NCI-H510A (cell line): ENCODE data around the gene CNTNAP4.

Experiments
- DNase-seq: peaks from one replicate; lab custom pipeline; 2025; lab: John Stamatoyannopoulos, UW

The CNTNAP4 gene

DNA sequence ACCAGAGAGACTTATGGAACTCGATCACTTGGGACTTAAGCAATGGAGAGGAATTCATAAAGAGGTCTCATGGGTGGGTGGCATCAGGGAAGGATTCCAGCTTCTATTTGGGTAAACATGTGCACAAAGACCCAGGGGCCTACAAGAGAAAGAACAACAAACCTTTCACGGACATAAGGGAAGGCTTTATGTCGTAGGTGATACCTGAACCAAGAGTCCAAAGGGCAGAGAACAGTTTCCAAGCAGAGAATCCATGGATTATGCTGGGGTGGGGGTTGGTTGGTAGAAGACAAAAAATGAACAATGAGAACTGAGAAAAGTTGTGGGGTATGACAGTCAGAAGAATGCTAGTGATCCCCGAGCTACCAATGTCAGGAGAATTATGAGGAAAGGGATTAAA is 119.8 kb downstream of the CNTNAP4 start:
- no peak for DNase-seq

DNA sequence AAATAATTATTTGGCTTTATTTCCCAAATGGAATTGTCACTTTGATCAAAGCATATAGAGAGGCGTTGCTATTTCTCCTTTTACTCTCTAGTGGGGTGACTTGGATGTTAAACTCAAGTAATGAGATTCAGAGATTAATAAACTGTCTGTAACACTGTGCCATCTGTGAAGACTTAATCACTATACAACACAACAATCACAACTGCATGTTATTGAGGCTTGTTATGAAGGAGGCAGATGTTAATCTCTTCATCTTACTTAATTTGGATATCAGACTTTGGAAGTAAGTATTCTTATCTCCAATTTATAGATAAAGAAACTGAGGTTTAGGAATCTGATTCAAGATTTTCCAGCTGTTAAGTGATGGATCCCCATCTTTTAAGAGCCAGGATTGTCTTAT is 132.5 kb downstream of the CNTNAP4 start:
- no peak for DNase-seq

DNA sequence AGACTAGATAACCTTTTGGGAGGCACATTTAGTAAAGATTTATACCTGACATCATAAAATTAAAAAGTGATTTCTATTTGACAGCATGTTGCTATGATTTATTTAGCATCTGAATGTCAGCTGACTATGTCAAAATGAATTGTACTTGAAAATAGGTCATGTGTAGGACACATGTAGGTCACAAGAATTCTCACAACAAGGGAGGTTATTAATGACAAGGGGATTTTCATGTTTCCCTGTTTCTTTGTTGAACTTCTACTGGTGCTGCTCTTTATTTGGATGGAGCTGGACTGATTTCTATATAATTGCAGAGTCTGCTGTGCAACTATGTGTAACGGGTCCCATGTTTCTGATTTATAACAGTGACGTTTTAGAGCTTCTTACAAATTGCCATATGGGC is 144.4 kb downstream of the CNTNAP4 start:
- DNase-seq: no peak

DNA sequence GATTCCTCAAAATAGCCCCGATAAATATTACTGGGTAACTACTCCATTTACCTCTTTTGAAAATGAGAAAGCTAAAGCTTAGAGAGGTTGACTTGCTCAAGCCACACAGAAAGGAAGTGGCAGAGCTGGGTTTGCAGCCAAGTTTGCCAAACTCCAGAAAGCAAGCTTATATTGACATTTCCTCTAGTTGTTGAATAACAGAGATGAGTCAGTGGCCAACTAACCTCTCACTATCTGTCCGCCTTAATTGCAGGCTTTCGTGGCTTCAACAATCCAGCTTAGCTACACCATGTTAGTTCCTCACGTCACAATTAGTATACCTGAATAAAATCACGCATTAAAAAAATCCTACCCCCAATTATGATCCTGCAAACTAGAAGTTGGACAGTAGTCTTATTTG is 151.7 kb downstream of the CNTNAP4 start:
- no peak for DNase-seq

DNA sequence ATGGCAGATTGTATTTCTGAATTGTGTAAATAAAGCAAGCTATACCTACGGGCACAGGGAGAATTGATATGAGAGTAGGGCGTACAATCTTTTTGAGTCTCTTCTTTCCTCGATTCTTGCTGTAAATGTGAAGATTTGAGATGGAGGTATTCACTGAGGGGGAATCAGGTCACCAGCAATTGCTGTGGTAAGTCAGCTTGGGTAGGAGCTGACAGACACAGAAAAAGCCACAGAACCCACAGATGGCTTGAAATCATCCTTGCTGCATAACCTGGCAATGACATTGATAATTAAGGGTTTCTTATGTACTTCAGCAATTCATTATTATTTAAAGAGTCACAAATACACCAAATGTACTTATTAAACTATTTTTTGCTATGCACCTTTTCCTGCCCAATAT is 164.2 kb downstream of the CNTNAP4 start:
- DNase-seq: no peak

DNA sequence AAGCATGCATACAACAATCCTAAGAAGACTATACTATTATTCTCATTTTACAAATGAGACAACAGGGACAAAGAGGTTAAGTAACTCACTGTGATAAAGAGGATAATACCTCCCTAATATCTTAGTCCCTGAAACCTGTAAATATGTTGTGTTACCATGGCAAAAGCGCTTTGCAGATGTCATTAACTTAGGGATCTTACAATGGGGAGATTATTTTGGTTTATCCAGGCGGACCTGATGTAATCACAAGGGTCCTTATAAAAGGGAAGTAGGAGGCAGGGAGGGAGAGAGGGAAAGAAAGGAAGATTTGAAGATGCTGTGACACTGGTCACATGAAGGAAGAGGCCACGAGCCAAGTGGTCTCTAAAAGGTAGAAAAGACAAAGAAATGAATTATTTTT is 164.7 kb downstream of the CNTNAP4 start:
- DNase-seq: no peak

DNA sequence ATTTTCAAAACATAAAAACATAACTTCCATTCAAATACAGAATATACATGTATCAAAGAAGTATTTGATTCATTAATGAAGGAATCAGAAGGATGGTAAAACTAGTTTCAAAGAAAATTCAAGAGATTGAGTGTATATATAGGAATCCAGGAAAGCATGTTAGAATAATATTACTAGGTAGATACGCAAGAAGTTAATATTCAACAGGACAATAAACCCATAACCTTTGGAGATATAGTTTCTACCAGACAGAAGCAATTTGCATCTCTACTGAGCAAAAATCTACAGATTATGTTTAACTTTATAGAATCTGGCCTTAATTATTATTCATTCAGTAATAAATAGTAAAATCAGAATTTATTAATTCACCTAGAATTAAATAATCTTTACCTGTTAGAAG is 166.8 kb downstream of the CNTNAP4 start:
- no peak for DNase-seq

DNA sequence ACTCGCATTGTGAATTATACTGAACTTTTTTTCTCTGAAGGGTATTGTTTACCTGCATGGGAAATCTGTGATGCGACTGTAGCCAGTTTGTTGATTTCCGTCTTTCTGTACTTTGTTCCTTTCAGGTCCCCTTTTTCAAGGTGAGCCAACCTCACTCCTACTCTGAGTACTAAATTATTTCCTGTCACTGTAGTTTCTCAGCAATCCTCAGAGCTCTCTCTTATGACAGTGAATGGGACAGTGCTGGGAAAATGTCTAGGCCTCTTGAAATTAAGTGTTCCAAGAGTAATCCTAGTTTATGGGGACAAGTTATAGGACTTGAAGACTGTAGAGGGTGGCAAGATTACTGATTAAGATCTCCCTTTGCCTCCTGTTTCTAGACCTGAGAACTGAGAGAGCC is 167.6 kb downstream of the CNTNAP4 start:
- no peak for DNase-seq

DNA sequence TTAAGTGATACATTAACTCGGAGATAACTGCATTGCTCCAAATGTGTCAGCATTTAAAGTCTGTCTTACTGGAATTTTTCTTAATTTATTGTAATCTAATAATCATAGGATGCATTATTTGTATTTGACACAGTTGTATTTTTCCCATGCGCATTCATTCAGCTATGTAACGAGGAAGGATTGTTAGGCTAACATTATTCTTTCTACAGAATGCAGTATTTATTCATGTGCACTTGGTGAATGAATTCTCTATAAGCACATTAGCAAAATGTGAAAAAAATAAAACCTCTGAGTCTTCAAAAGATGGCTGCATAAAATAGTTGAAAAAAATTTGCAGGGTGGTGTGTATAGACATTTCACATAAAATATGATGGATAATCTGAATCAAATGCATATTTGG is 168.6 kb downstream of the CNTNAP4 start:
- no peak for DNase-seq

DNA sequence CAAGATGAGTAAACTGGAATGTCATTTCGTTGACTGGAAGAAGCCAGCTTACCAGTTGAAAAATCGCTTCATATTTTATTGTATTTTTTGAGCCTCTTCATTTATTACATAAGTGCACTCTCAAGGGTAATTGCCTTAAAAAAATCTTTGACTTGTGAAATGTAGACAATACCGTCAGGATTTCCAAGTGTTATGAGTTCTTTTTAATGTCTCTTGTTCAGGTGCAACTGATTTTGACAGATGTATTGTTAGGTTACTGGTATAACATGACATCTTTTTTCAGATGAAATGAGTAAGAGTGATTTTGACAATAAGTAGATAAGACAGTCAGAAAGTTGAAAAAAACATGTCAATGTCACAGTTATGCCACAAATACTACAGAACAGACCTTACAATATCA is 169.1 kb downstream of the CNTNAP4 start:
- no peak for DNase-seq

DNA sequence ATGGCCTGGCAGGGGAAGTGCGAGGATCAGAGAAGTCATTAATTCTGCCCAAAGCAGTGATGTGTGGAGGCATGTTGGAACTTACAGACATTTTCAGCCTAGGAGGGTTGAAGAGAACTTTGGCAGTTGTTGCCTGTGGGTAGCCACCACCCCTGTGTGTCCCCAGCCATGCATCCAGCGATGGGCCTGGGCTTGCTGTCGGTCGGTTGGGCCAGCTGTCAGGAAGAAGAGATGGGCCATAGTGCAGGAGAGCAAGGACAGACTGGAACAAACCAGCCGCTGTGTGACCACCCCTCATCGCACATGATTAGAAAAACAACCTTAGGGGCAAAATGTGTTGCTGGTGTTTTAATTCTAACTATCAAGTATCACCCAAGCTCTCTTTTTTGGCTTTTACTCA is 173.7 kb downstream of the CNTNAP4 start:
- DNase-seq: no peak

DNA sequence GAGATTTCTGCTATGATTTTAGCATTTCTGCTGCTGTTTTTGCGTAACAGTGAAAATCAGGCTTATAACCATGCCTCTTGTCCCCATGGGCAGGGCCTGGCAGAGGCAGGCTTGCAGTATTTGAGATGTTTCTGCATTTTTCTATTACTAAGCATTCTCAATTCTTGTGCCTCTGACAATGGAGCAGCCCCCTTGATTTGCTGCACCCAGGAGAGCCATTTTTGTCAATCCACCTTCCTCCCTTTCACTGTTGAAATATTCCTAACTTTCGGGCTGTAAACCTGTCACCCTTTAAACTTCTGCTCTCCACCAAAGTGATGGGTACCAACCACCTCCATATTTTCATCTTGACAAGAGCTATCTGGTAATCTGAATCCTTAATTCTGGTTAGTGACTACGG is 178.1 kb downstream of the CNTNAP4 start:
- DNase-seq: no peak

DNA sequence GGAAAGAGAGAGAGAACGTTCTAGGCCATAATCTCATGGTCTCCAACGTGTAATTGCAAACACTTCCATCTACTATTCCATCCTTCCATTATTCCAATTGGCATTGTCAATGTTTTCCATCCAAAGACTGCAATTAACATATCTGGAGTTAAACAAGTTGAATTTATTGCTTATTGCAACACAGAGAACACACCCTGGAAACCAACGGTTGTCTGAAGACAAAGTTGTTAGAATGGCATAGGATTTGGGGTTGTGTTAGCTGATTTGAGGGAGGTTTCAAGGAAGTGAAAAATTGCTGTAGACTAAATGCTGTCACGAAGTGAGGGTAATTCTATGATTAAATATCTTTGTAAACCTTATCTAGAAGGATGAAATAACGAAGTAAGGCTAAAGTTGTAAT is 178.8 kb downstream of the CNTNAP4 start:
- no peak for DNase-seq

DNA sequence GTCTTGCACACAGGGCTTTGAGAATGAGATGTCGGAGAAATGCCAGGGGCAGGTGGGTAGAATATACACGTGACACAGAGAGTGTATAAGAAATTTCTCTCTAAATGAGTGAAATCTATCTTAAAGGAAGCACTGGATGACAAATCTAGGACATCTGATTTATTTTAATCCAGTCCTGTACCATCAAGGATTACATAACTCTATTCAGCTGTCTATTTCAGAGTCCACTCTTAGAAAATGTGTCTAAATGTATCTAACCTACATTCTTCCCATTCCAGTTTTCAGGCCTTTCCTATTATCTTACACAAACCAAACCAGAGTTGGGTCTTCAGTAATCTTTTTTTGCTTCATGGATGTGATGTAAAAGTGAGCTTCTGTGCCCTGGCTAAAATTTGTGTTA is 181.9 kb downstream of the CNTNAP4 start:
- DNase-seq: no peak

DNA sequence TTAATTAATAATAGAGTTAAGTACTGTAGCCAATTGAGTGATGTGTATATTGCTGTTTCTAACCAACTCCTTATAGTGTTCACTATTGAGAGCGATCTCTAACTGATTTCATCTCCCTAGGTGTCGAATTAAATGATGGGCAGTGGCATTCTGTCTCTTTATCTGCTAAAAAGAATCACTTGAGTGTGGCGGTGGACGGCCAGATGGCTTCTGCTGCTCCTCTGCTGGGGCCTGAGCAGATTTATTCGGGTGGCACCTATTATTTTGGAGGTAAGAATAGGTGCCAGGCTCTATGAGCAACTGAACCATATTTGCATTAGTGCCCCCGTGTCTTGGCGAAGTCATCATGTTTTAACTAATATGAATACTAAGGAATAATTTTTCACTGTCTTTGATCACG is 184.6 kb downstream of the CNTNAP4 start:
- no peak for DNase-seq

DNA sequence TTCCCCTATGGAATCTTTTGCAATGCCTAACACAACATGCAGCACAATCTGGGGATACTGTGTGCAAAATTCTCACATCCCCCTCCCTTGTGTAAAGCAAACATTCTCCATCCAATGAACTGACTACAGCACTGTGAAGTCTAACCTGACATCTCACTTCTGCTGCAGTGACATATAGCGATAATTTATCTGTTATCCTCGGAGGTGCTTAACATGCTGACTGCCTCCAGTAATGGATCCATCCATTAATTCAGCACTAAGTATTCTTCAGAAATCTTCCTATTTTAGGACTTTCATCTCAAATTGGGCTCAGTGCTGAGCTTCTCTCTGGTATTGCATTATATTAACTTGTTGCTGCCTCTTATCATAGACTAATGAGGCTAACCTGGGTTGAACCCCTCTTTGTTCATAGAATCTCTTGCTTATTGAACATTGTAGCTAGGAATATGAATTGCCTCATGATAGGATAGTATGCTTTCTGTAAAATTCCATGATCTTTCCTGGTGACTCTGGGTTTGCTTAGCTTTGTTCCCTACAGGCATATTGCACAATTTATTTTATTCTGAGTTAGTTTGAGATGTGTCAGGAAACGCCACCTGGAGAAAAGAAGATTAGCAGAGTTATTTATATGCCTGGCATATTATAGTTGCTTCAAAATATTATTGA is 187.9 kb downstream of the CNTNAP4 start:
- DNase-seq: no peak

DNA sequence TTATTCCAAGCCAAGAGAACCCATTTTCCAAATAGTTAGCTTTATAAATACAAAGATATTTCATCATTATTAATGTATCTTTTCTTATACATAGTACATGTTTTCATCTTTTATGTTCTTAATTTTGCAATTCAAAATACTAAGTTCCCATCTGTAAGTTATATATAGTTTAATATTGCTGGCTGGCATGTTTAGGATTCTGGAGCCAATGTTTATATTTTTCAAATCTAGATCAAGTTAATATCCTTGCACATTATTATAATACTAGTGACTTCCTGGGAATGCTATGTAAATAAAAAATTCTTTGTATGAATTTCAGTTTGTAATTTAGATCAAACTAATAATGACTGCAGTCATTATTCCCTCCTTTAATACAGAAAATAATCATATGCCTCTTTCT is 189.7 kb downstream of the CNTNAP4 start:
- no peak for DNase-seq

DNA sequence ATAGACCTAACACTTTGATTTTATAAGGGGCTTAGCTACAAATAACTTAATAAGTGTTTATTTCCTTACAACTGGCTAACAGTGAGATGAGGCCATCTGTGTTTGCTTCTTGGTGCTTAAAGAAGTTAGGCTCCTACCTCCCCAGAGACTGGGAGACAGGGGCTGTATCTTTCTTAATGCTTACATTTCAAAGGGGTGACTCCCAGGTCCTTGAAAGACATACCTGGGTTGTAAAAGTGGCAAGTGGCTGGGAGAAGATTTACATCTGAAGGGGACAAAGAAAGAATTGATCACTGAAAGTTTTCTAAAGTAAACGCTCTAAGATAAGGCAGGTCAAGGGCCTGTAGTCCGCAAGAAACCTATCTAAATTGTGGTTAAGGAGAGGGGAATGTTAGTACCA is 196.8 kb downstream of the CNTNAP4 start:
- no peak for DNase-seq

DNA sequence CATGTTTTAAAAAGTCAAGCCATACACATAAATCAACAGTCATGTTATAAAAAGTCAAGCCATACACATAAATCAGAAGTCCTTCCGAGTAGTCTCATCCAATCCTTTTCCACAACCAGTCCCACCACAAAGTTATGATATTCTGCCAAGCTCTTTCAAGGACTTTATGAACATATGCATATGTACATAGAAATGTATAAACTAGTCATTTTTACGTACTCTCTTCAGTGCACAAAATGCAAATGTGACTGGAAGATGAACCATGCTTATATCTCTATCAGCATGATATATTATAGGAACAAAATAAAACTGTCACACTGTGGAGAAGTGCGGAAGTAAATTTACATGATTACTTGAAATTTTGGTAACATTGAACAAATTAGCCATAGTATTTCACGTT is 200.9 kb downstream of the CNTNAP4 start:
- no peak for DNase-seq

DNA sequence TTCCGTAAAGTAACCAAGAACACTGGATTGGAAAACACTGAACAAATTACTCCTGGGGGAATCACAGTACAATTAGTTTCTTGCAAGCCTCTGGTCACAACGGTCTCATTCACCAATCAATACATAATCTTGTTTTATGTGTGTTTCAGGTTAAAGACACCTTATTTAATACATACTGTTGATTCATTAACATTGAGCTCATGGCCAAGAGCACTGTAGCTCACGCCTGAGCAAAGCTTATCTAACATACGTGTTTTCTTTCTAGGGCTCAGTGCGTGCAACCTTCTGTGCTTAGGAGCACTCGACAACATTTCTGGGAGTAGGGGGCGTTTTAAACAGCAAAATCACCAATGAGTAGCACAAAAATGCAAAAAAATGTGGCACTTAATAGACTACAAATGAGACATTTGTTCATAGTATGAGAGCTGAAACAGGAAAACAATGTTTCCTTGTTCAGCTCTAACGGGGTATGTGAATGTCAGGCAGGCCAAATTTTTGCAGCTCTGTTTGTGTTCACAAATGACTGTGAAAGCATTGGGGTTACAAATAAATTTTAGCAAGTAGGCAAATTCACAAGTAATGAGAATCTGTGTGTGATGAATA is 206.2 kb downstream of the CNTNAP4 start:
- DNase-seq: no peak

DNA sequence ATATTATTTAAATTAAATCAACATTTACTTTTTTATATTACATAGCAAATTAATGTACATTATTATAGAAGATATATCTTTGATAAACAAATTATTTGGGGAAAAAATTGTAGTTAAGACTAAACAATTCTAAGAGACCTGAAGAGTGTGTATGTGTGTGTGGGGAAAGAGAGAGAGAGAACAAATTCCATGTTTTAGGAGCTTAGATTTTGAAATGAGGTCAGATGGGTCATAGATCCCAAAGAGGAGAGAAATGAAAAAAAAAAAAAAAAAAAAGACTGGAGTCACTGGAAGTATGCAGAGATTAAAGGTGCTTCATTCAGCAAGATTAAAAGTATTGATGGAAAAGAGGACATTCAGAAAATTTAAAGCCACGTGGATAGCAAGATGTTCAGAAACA is 206.8 kb downstream of the CNTNAP4 start:
- no peak for DNase-seq

DNA sequence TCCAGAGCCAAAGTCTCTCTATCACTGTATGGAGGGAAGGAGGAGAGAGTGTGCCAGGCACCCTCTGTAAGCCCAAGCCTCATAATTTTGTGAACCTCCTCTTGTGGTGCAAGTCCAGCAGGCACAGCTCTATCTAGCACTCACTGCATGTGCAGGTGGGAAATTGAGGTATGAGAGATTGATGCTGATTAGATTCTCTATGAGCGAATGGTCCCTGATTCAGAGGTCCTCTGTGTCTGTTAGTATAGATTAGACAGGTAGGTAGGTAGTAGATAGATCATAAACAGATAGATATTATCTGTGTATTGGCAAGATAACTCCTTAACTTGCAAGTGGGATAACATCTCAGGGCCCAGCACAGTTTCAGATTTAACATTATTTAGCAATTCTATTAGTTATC is 209.5 kb downstream of the CNTNAP4 start:
- DNase-seq: no peak

DNA sequence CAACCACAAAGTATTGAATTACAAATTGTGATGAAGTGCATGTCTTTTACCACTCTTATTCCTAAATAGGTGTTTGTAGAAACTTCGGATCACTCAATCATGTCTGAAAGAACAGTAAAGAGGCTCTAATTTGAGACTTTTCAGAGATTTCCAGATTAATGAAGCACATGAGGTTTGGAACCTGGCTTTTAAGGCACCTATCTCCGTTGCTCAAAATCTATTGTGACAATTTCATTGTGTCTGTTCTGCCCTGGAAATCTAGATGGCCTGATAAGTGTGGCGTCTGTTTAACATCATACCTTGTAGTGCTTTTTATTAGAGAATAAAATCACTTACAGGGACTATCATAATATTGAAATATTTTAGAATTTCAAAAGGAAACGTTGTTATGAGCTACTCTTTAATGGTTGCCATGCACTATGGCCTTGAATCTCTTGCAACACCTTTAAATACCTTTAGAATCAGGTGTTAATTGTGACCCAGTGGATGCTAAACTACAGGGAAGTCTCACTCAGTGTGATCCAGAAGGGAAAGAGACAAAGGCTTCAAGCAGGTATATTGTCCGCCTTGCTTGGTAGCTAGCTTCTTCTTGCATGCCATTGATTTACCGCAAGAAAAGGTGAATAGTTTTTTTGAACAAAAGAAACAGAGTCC is 210.3 kb downstream of the CNTNAP4 start:
- DNase-seq: no peak

DNA sequence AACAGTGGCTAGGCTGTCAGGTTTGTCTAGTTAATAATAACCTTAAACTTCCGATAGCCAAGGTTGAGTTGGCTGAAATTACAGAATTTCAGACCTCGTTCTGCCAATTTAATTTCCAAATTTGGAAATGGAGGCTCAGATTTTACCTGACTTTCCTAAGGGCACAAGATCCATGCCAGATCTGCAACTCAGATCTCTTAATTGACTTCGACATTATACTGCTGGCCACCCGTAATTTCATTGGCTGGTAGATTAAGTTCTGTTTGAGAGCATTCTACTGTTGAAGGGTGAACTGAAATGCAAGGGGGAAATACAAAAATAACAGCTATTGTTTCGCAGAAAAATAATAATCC is 210.8 kb downstream of the CNTNAP4 start:
- no peak for DNase-seq
